Tibial nerve (tissue), 4 donors: ENCODE measurements around the gene COQ8A.

Experiments used
- EP300 ChIP-seq, 2 donors: sonication (generic); formaldehyde crosslinking; IDR thresholded peaks; one replicate each; pipeline ENCODE4 v1.6.1; 2017; ENCODE audit warnings: antibody characterized with exemption in 2 of 2, mild to moderate bottlenecking in 1 of 2
- TF ChIP-seq, protein P1 (sequence below), 5 experiments: fragments of 200-600 bp in 3 of 5; fragments of 450-650 bp in 2 of 5; sonication (generic) in 3 of 5; IDR thresholded peaks; one replicate each; pipeline ENCODE4 v1.5.1; 2016 to 2019; ENCODE audit warnings: antibody characterized with exemption in 5 of 5, mild to moderate bottlenecking in 3 of 5, moderate library complexity in 2 of 5

DNA sequence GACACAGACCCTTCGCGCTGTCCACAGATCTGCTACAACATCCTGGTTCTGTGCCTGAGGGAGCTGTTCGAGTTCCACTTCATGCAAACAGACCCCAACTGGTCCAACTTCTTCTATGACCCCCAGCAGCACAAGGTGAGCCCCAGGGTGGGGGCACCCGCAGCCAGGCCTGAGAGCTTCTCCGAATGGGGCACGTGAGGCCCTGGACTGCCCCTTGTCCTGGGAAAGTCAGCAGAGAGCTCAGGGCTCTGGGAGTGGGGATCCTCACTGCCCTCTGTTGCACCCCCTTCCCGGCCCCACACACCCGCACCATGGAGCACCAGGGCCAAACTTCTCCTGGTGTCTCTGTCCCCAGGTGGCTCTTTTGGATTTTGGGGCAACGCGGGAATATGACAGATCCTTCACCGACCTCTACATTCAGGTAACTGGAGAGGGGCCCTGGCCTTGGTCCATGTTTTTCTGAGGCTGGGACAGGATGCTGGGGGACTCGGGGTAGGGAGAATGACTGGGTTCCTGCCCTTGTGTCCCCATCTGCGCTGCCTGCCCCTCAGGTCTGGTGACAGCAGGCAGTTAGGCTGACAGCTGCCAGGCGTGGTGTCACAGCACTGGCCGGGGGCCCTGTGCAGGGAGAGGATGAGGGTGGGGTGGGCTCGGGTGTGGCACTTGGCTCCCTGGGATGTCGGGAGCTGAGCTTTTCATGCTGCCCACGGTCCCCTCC, 44.6 kb downstream of the COQ8A start:
- TF ChIP-seq, protein P1, sequence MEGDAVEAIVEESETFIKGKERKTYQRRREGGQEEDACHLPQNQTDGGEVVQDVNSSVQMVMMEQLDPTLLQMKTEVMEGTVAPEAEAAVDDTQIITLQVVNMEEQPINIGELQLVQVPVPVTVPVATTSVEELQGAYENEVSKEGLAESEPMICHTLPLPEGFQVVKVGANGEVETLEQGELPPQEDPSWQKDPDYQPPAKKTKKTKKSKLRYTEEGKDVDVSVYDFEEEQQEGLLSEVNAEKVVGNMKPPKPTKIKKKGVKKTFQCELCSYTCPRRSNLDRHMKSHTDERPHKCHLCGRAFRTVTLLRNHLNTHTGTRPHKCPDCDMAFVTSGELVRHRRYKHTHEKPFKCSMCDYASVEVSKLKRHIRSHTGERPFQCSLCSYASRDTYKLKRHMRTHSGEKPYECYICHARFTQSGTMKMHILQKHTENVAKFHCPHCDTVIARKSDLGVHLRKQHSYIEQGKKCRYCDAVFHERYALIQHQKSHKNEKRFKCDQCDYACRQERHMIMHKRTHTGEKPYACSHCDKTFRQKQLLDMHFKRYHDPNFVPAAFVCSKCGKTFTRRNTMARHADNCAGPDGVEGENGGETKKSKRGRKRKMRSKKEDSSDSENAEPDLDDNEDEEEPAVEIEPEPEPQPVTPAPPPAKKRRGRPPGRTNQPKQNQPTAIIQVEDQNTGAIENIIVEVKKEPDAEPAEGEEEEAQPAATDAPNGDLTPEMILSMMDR (IDR thresholded peaks at IDR 0.05), result no peak
- no peak for TF ChIP-seq EP300 (IDR thresholded peaks at IDR 0.05)
